NCI-H1694 treated with DMSO at 0.1 percent for 48 hours (cell line): Measurements from ENCODE around the gene ROCK2.
"Not testable (repeated sequence)": the region's sequence is repeated elsewhere in the genome, so short reads cannot be mapped to it uniquely, and the experiment has no call there.

Experiments
- DNase-seq: peaks from one replicate; lab custom pipeline; 2025; lab: John Stamatoyannopoulos, UW

The ROCK2 gene

GRCh38 chr2:11340717-11341116 lies 3.7 kb downstream of the ROCK2 start:
- DNase-seq: no peak

- no peak for DNase-seq
These were observed 4.8 kb downstream of the ROCK2 start for GRCh38 chr2:11339508-11340083.

DNA sequence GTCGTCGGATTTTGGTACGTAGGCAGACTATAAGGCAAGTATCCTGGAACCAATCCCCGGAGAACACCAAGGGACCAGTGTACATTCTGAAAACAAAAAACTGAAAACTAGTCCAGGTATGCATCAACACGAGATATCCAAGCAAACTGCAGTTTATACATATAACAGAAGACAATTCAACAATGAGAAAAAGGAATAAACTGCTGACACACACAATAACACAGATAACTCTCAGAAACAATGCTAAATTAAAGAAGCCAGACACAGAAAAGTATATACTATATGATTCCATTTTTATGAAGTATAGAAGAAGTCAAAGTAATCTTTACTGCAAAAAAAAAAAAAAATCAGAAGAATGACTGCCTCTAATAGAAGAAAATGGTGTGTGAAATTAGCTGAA lies 5.9 kb downstream of the ROCK2 start:
- no peak for DNase-seq

GRCh38 chr2:11337909-11338308 lies 6.5 kb downstream of the ROCK2 start:
- DNase-seq: no peak

GRCh38 chr2:11336189-11336588 lies 8.2 kb downstream of the ROCK2 start:
- DNase-seq: no peak

DNA sequence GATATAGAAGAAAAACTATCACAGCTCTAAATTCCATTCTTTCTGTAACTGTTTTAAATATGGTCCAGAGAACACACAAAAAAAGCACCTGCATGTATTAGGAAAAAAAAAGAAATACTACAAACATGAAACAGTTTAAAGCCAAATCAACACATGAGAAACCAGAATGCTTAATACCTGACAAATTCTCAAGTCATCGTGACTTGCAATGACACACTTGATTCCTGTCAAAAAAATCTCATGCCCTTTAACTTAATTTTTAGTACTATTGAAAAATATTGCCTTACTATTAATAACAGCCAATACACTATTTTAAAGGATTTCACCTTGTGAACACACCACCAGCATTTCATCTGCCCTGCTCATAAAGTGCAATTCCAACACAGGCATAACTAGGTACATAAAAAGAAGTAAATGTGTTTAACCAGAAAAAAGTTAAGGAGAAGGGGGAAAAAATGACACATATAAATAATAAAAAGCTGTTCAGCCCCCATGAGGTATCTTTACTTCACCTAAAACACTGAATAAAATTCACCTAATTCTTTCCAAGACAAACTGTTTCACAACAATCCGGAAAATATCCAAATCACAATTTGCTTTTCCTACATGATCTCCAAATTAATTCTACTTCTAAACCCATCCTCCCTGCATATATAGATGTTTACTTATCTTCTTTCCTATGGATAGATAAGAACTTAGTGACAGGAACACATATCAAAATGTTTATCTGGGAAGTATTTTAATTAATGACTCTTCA lies 10.8 kb downstream of the ROCK2 start:
- no peak for DNase-seq

DNA sequence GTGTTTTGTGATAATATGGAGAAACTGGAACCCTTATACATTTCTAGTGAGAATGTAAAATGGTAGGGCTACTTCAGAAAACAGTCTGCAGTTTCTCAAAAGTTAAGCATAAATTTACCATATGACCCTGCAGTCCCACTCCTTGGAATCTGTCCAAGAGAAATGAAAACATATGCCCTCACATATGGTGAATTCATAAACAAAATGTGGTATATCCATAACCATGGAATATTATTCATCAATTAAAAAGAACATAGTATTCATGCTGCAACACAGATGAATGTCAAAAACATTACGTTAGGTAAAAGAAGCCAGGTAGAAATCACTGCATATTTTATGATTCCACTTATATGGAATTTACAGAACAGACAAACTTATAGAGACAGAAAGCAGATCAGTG lies 11.8 kb downstream of the ROCK2 start:
- DNase-seq: no peak

- DNase-seq: no peak
These were observed 13.8 kb downstream of the ROCK2 start for GRCh38 chr2:11330457-11331142.

- no peak for DNase-seq
These were observed 14.7 kb downstream of the ROCK2 start for GRCh38 chr2:11329776-11330175.

DNA sequence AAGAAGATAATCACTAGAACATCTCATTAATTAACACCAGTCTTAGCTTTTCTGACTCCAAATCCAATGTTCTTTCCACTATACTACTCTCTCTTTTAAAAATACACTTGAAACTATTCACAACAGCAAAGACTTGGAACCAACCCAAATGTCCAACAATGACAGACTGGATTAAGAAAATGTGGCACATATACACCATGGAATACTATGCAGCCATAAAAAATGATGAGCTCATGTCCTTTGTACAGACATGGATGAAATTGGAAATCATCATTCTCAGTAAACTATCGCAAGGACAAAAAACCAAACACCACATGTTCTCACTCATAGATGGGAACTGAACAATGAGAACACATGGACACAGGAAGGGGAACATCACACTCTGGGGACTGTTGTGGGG lies 15.9 kb downstream of the ROCK2 start:
- DNase-seq: not testable (repeated sequence)

GRCh38 chr2:11327871-11328270 lies 16.6 kb downstream of the ROCK2 start:
- DNase-seq: no peak

GRCh38 chr2:11326677-11327211 lies 17.7 kb downstream of the ROCK2 start:
- DNase-seq: no peak

GRCh38 chr2:11325961-11326676 lies 18.3 kb downstream of the ROCK2 start:
- DNase-seq: no peak

DNA sequence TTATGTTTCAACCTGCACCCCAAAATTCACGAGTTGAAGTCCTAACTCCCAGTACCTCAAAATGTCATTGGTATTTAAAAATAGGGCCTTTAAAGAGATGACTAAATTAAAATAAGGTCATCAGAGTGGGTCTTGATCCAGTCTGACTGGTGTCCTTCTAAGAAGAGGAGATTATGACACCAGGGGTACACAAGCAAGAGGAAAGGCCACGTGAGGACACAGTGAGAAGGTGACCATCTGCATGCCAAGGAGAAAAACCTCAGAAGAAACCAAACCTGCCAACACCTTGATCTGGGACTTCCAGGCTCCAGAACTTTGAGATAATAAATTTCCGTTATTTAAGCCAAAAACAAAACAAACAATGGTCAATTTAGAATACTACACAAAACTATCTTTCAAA lies 22.6 kb downstream of the ROCK2 start:
- no peak for DNase-seq

DNA sequence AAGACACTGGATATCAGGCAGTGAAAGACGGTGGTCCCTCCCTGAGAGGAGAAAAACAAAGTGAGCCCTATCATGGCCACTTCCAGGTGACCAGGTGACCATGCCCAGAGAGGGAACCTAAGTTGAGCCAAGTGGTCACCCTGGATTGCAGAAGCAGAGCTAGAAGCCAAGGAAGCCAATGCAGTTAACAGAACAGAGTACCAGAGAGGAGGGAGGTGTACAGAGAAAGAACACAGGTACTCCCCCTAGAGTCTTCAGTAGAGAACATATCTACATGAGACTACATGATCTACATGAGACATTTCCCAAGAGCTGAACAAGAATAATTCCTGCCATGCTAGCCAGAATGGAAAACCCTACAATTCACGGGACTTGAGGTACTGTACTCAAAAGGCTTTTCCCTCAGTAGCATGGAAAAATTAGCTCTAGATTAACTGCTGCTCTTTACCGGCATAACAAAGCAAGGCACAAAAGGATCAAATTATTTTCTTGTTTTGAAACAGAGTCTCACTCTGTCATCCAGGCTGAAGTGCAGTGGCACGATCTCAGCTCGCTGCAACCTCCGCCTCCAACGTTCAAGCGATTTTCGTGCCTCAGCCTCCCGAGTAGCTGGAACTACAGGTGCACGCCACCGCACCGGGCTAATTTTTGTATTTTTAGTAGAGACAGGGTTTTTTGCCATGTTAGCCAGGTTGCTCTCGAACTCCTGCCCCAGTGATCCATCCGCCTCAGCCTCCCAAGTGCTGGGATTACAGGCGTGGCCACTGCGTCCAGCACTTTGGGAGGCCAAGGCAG lies 23.5 kb downstream of the ROCK2 start:
- DNase-seq: no peak

- no peak for DNase-seq
These were observed 24.5 kb downstream of the ROCK2 start for GRCh38 chr2:11319939-11320338.

DNA sequence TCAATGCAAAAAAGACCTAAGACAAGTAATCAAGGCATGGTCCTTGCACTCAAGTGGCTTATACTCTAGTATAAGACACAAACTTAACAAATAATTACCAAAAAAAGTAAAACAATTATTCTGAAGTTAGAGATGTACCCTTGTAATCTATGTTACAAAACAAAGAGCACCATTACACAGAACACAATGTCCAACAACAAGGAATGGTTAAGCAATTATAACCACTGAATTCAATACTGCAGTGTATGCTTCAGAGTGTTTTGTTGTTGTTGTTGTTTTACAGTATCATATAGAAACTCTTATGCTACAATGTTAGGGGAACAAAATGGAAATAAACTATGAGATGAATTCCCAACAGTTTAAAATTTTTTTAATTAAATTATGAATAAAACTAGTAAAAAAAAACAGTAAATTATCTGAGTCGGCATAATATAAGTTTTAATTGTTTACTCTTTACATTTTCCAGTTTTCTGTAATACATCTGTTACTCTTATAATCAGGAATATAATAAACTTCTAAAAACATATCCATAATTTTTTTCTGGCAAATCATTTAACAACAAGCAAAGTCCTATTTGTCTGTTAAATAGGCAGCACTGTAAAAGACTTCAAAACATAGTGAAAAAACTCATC lies 29.2 kb downstream of the ROCK2 start:
- DNase-seq: no peak

GRCh38 chr2:11314487-11314886 lies 29.9 kb downstream of the ROCK2 start:
- DNase-seq: no peak

- DNase-seq: no peak
These were observed 31.5 kb downstream of the ROCK2 start for GRCh38 chr2:11312770-11313471.

DNA sequence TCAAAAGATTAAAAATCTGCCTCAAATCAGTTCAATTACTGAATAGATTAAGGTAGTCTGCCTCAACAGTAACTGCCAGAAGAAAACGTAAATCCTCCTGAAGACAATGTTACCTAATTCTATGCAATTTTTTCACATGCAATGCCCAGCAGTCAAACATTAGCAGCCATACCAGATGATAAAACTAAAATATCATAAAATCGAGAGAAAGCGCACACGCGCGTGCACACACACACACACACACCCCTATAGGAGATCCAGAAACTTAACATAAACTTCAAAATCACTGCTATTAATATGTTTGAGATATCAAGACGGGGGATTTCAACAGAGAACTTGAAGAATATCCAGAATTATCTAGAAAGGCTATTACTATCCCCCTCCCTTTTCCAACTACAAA lies 32.9 kb downstream of the ROCK2 start:
- DNase-seq: no peak

DNA sequence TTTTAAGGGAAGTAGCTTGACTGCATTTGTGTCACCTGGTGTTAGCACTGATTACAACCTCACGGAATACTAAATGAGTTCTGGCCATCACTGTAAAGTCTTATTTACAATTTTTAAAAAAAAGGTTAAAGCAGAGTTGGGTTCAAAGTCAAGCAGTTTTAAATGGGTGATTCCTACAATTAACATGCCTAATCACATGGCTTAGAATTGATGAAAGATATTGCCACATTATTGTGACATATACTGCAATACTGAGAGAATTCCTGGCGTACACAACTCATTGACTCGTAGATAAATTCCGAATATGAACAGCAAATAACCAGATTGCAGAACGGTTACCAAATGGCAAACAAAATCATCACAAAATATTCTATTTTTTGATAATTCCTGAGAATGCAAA lies 34.2 kb downstream of the ROCK2 start:
- DNase-seq: no peak
